SK-N-SH treated with all-trans-retinoic acid at 6 μM for 48 hours (cell line): ENCODE results near the gene GP1BA.

Experiments used
- ATAC-seq: fragments of 200-7000 bp; cut with Tn5 transposase; 3 replicates; pipeline ENCODE4 v1.9.1; 2020; ENCODE audit warnings: mild to moderate bottlenecking, moderate library complexity
- ARNTL ChIP-seq: fragments of 450-650 bp; formaldehyde crosslinking; IDR thresholded peaks from 2 replicates; pipeline ENCODE4 v1.5.0; 2020; ENCODE audit warnings: low read depth, mild to moderate bottlenecking, moderate library complexity, borderline replicate concordance
- BACH2 ChIP-seq: fragments of 250-450 bp; sonication (Bioruptor Pico); IDR thresholded peaks from 2 replicates; pipeline ENCODE4 v1.9.0; 2021; ENCODE audit warnings: mild to moderate bottlenecking, borderline replicate concordance
- CSRNP3 ChIP-seq: fragments of 250-450 bp; sonication (Bioruptor Pico); IDR thresholded peaks from 2 replicates; pipeline ENCODE4 v1.5.1; 2021; ENCODE audit warnings: mild to moderate bottlenecking, moderate library complexity
- ESRRG ChIP-seq: fragments of 250-450 bp; sonication (Bioruptor Pico); IDR thresholded peaks from 2 replicates; pipeline ENCODE4 v1.6.1; 2021; ENCODE audit warnings: mild to moderate bottlenecking
- GLIS3 ChIP-seq: fragments of 250-450 bp; sonication (Bioruptor Pico); IDR thresholded peaks from 2 replicates; pipeline ENCODE4 v1.5.0; 2020; ENCODE audit warnings: mild to moderate bottlenecking, moderate library complexity
- ISL1 ChIP-seq: fragments of 250-450 bp; sonication (Bioruptor Pico); IDR thresholded peaks from 2 replicates; pipeline ENCODE4 v2.1.2; 2022; ENCODE audit warnings: mild to moderate bottlenecking, moderate library complexity
- OSR1 ChIP-seq: fragments of 250-450 bp; sonication (Bioruptor Pico); IDR thresholded peaks from 2 replicates; pipeline ENCODE4 v1.8.0; 2022; ENCODE audit warnings: moderate library complexity, mild to moderate bottlenecking, inconsistent platforms
- PATZ1 ChIP-seq: fragments of 250-450 bp; sonication (Bioruptor Pico); IDR thresholded peaks from 2 replicates; pipeline ENCODE4 v1.8.0; 2020; ENCODE audit warnings: mild to moderate bottlenecking, moderate library complexity, borderline replicate concordance
- POU6F1 ChIP-seq: fragments of 250-450 bp; sonication (Bioruptor Pico); IDR thresholded peaks from 2 replicates; pipeline ENCODE4 v1.8.0; 2021; ENCODE audit warnings: low read depth, mild to moderate bottlenecking, moderate library complexity, borderline replicate concordance
- PPARA ChIP-seq: fragments of 250-450 bp; sonication (Bioruptor Pico); IDR thresholded peaks from 2 replicates; pipeline ENCODE4 v1.5.0; 2020; ENCODE audit warnings: mild to moderate bottlenecking, borderline replicate concordance
- RARB ChIP-seq: fragments of 250-450 bp; sonication (Bioruptor Pico); IDR thresholded peaks from 2 replicates; pipeline ENCODE4 v1.8.0; 2021; ENCODE audit warnings: mild to moderate bottlenecking, moderate library complexity
- SNAI2 ChIP-seq: fragments of 250-450 bp; sonication (Bioruptor Pico); IDR thresholded peaks from 2 replicates; pipeline ENCODE4 v1.5.0; 2020; ENCODE audit warnings: mild to moderate bottlenecking, moderate library complexity
- TCF4 ChIP-seq: fragments of 250-450 bp; sonication (Bioruptor Pico); IDR thresholded peaks from 2 replicates; pipeline ENCODE4 v1.8.0; 2021; ENCODE audit warnings: mild to moderate bottlenecking, moderate library complexity, borderline replicate concordance
- TOX ChIP-seq: fragments of 250-450 bp; sonication (Bioruptor Pico); IDR thresholded peaks from 2 replicates; pipeline ENCODE4 v1.8.0; 2021; ENCODE audit warnings: mild to moderate bottlenecking, moderate library complexity, borderline replicate concordance
- TSHZ2 ChIP-seq: fragments of 250-450 bp; sonication (Bioruptor Pico); IDR thresholded peaks from 2 replicates; pipeline ENCODE4 v1.5.0; 2020; ENCODE audit warnings: mild to moderate bottlenecking, moderate library complexity
- ZC3H10 ChIP-seq: fragments of 250-450 bp; sonication (Bioruptor Pico); IDR thresholded peaks from 2 replicates; pipeline ENCODE4 v1.5.1; 2021; ENCODE audit warnings: mild to moderate bottlenecking, moderate library complexity
- ZFP3 ChIP-seq: fragments of 250-450 bp; sonication (Bioruptor Pico); IDR thresholded peaks from 2 replicates; pipeline ENCODE4 v1.5.0; 2020; ENCODE audit warnings: mild to moderate bottlenecking, moderate library complexity
- ZFP30 ChIP-seq: fragments of 450-650 bp; formaldehyde crosslinking; IDR thresholded peaks from 2 replicates; pipeline ENCODE4 v1.5.0; 2022; ENCODE audit warnings: mild to moderate bottlenecking, moderate library complexity
- ZNF565 ChIP-seq: fragments of 450-650 bp; formaldehyde crosslinking; conservative IDR thresholded peaks from 2 replicates; pipeline ENCODE4 v1.5.0; 2020; ENCODE audit warnings: low read depth, mild to moderate bottlenecking, moderate library complexity
- ZNF70 ChIP-seq: fragments of 450-650 bp; formaldehyde crosslinking; IDR thresholded peaks from 2 replicates; pipeline ENCODE4 v1.5.0; 2020; ENCODE audit warnings: mild to moderate bottlenecking, moderate library complexity
- ZNF8 ChIP-seq: fragments of 450-650 bp; formaldehyde crosslinking; IDR thresholded peaks from 2 replicates; pipeline ENCODE4 v1.5.0; 2020; ENCODE audit warnings: mild to moderate bottlenecking, moderate library complexity

GP1BA gene

GRCh38 chr17:4936436-4936835, 4.4 kb downstream of the GP1BA start:
- TF ChIP-seq ARNTL (no peak), RARB (CRISPR knock-in tag) (no peak), ZFP3 (CRISPR knock-in tag) (no peak), ZNF565 (no peak), CSRNP3 (CRISPR knock-in tag) (no peak), OSR1 (CRISPR knock-in tag) (no peak), PATZ1 (no peak), ZNF8 (CRISPR knock-in tag) (no peak), TOX (no peak), BACH2 (no peak), ZC3H10 (no peak), PPARA (CRISPR knock-in tag) (no peak), POU6F1 (no peak), ZFP30 (CRISPR knock-in tag) (no peak), GLIS3 (no peak), ZNF70 (CRISPR knock-in tag) (no peak)
- no peak for ATAC-seq

GRCh38 chr17:4937553-4937952, 5.5 kb downstream of the GP1BA start:
- TF ChIP-seq OSR1 (CRISPR knock-in tag), result no peak
- TF ChIP-seq TCF4 (CRISPR knock-in tag), result no peak
- no peak for TF ChIP-seq CSRNP3 (CRISPR knock-in tag)
- TF ChIP-seq ESRRG (CRISPR knock-in tag), result no peak
- no peak for ATAC-seq

- TF ChIP-seq SNAI2 (CRISPR knock-in tag) (no peak), ZC3H10 (no peak), RARB (CRISPR knock-in tag) (no peak), BACH2 (no peak), OSR1 (CRISPR knock-in tag) (no peak), ESRRG (CRISPR knock-in tag) (no peak), PPARA (CRISPR knock-in tag) (no peak), ZNF8 (CRISPR knock-in tag) (no peak), ISL1 (CRISPR knock-in tag) (no peak), ZNF70 (CRISPR knock-in tag) (no peak), GLIS3 (no peak), PATZ1 (no peak), TSHZ2 (CRISPR knock-in tag) (no peak), TCF4 (CRISPR knock-in tag) (no peak)
- TF ChIP-seq, all 23 proteins: peak for 0
- no peak for ATAC-seq
Measured at GRCh38 chr17:4938069-4938491, 6.0 kb downstream of the GP1BA start.
